Muscle layer of duodenum (tissue), 2 donors: ENCODE data around the gene SLCO4A1.

Experiments used
- H3K27ac ChIP-seq: one replicate; pipeline ENCODE4 v1.7.0; 2013; ENCODE audit warnings: mild to moderate bottlenecking, low read length
- H3K27me3 ChIP-seq: one replicate; pipeline ENCODE4 v1.7.0; 2013; ENCODE audit warnings: low read depth, mild to moderate bottlenecking, control low read depth, low read length
- H3K36me3 ChIP-seq, 2 donors: one replicate each; pipeline ENCODE4 v1.7.0; 2013; ENCODE audit warnings: low read length in 2 of 2, control low read depth in 1 of 2, mild to moderate bottlenecking in 1 of 2; ENCODE audit not compliant: insufficient read depth in 2 of 2, control insufficient read depth in 1 of 2
- H3K4me1 ChIP-seq, 2 donors: one replicate each; pipeline ENCODE4 v1.7.0; 2013; ENCODE audit warnings: low read length in 2 of 2, mild to moderate bottlenecking in 2 of 2, control low read depth in 1 of 2, moderate library complexity in 1 of 2; ENCODE audit not compliant: insufficient read depth in 2 of 2, control insufficient read depth in 1 of 2
- H3K4me3 ChIP-seq, 2 donors: one replicate each; pipeline ENCODE4 v1.7.0; 2013; ENCODE audit warnings: low read length in 2 of 2, low read depth in 1 of 2, mild to moderate bottlenecking in 1 of 2
- H3K9me3 ChIP-seq, 2 donors: one replicate each; pipeline ENCODE4 v1.7.0; 2013; ENCODE audit warnings: low read length in 2 of 2, control low read depth in 1 of 2, mild to moderate bottlenecking in 1 of 2; ENCODE audit not compliant: control insufficient read depth in 1 of 2
- donor health status: healthy.

The SLCO4A1 gene

DNA sequence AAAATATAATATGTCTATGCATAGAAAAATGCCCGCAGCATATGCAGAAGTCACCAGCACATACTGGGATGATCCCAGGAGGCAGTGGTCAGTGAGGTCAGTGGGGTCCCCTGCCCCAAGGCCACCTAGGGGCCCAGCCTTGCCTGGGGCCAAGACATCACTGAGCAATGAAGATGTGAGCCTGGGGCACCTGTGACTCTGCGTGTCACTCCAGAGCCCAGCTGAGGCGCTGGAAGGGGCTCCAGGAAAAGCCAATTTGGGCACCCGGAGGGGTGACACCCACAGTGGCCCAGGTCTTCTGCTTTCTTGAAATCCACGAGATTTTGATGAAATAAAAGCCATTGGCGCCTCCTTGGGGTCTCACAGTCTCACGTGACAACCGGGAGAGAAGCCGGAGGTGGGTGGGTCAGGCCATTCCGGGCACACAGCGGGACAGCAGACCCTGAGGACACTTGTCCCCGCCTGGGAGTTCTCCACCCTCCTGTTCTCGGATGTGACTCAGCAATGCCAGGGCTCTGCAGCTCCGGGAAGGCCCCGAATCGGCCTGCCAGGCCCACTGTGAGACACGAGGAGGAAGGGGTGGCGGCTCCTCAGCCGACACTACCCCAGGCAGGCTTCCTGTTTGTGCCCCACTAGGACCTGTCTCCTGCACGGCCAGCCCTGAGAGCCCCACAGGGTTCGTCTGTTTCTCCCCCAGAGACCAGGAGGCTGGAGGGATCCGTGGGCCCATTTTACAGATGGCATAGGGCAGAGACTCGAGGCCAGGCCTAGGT, 24.4 kb upstream of the SLCO4A1 start:
- H3K27me3 ChIP-seq = no peaks in the 10 kb centered on the region
- H3K4me3 ChIP-seq = no peak overlapping the region
- no peaks in the 10 kb centered on the region for H3K9me3 ChIP-seq
- peak overlapping the region; percentile 56 for H3K27ac ChIP-seq
- peaks cover under 1 to 3% of the 10 kb centered on the region in 2 donors for H3K4me1 ChIP-seq
- H3K36me3 ChIP-seq = no peaks in the 10 kb centered on the region

DNA sequence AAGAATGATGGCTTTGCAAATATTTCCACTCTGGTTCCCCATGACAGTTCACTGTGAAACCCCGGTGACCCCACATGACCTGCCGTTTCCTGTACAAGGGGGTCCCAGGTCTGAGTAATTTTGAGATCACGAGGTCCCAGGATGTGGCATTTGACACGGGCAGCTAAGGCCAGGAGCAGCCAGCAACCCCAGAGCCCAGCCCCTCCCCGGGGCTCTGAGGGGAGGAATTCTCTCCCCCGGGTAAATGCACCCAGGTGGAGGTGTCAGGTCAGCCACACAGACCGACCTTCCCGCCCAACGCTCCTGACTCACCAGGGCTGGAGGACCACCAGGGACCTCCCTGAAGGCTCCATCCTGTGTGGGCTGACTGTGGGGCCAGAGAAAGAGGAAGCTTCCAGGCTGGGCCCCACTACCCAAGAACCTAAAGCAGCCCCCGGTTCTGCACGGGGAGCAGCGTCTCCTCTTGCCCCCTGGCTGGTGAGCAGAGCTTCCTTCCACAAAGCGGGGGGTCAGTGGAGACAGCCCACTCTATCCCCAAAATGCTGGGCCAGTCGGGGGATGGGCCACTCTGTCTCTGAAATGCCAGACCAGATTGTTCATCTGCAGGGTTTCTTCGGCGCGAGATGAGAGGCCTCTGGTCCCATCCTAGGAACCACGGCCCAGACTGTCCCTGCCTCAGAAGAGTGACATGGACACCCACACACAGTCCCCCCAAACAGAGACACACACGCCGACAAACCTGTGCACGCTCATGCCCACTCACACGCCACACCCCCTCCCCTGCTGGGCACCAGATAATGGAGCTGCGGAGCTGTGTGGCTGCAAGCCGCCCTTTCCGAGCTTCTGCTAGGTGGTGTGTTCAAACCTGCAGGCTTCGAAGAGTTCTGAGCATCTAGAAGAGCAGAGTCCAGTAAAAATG, 23.4 kb upstream of the SLCO4A1 start:
- H3K4me1 ChIP-seq = peaks cover 10 to 11% of the 10 kb centered on the region in 2 donors
- H3K27me3 ChIP-seq = no peaks in the 10 kb centered on the region
- no peak overlapping the region for H3K27ac ChIP-seq
- no peaks in the 10 kb centered on the region for H3K36me3 ChIP-seq
- no peak overlapping the region for H3K4me3 ChIP-seq
- no peaks in the 10 kb centered on the region for H3K9me3 ChIP-seq

DNA sequence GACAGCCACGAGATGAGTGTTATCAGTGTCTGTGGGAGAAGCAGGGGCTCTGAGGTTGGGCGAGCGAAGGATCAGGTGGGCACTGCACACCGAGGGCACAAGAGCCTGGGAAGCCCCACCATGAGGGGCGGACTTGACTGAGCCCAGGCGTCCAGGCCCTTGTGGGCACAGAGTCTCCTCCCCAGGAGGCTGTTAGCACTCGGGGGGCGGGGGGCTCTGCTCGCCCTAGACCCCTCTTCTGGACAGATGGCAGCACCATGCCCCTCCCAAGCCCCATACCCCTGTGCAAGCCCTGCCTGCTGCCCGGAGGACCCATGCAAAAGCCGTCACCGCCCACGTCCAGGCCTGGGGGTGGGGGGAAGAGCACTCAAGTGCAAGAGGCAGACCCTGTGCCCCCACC, 21.7 kb upstream of the SLCO4A1 start:
- Histone ChIP-seq H3K4me3 (no peak overlapping the region), H3K4me1 (peaks cover 11 to 17% of the 10 kb centered on the region in 2 donors), H3K36me3 (no peaks in the 10 kb centered on the region), H3K27ac (no peak overlapping the region), H3K9me3 (no peaks in the 10 kb centered on the region), H3K27me3 (no peaks in the 10 kb centered on the region)

DNA sequence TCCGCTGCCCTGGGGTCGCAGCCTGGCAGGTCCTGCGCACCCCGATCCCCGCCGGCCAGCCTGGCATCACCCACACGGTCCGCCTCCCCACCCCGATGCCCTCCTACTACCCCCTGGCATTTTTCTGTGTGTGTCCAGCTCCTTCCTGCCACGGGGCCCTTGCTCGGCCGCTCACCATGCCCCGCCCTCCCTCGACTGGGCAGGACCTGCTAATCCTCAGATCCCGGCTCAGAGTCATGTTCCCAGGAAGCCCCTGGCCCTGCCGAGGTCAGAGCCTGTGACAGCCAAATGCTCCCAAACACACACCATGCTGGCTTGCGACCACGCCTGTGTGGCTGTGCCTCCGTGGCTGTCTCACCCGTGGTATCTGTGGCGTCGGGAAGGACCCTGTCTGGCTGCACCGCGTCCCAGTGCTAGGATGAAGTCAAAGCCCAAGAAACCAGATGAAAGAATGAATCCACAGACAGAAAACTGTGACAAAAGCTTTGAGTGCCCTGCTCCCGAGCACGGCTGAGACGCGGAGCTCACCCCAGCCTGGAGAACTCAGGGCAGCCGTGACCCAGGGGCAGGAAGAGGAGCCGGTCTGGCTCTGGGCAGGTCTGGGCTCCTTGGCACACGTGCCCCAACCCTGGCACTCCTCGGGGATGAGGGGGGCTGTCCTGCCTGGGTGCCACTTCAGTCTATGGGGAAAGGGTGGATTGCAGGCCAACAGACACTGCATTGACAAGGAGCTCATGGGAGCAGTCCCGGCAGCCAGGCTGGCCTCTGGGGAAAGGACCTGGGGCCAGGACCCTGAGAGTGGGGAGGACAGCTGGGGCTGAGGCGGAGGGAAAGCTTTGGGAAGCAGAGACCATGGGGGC, 20.8 kb upstream of the SLCO4A1 start:
- Histone ChIP-seq H3K4me1 (peaks cover 11 to 17% of the 10 kb centered on the region in 2 donors), H3K27ac (no peak overlapping the region), H3K27me3 (no peaks in the 10 kb centered on the region), H3K4me3 (no peak overlapping the region), H3K9me3 (no peaks in the 10 kb centered on the region), H3K36me3 (no peaks in the 10 kb centered on the region)

DNA sequence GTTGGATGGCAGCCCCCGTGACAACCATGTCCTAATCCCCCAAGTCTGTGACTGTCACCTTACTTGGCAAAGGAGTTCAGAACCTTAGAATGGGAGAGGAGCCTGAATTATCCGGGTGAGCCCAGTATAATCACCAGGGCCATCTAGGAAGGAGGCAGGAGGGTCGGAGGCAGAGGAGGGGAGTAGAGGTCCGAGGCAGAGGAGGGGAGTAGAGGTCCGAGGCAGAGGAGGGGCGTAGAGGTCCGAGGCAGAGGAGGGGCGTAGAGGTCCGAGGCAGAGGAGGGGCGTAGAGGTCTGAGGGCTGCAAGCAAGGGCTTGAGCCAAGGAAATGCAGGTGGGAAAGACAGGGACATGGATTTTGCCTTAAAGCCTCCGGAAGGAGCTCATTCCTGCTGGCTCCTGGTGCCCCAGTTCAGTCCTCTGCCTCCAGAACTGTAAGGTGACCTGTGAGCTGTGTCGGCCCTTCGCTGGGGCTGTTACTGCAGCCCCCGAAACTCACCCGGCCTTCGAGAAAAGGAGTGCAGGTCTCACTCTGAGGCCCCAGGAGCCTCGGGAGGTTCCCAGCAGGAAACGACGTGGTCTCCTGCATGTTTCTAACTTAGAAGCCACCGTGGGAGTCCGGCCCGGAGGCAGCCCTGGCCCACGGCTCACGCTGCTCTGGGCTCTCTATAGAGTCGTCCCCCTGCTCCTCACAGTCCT, 20.0 kb upstream of the SLCO4A1 start:
- Histone ChIP-seq H3K4me1 (peaks cover 11 to 17% of the 10 kb centered on the region in 2 donors), H3K27ac (peak overlapping the region; percentile 94), H3K27me3 (no peaks in the 10 kb centered on the region), H3K36me3 (no peaks in the 10 kb centered on the region), H3K4me3 (no peak overlapping the region), H3K9me3 (no peaks in the 10 kb centered on the region)

DNA sequence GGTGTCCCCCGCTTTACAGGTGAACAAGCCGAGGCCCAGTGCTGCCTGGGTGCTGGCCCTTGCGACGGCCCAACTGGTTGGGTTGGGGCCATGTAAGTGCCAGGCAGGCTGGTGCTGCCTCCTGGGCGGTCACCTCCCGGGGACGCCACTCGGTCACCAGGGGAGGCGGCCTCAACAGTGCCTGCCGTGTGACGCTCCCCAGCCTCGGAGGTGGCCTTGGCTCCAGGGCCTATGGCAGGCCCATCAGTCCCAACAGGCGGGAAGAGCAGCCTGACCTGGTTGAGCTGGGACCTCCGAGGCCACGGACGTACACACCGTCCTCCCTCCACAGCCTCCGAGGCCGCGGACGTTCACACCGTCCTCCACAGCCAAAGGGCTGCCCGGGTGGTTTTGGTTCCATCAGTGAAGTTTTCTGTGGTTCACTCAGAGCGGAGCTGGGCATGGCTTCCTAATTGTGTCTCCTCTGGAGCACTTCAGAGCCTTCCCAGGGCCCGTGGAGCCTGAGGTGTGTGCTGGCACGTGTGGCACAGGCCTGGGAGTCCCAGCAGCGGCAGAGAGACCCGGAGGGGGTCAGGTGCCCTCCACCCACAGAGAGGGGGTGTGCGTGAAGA, 19.3 kb upstream of the SLCO4A1 start:
- H3K9me3 ChIP-seq = no peaks in the 10 kb centered on the region
- peak overlapping the region; percentile 94 for H3K27ac ChIP-seq
- no peaks in the 10 kb centered on the region for H3K36me3 ChIP-seq
- H3K27me3 ChIP-seq = no peaks in the 10 kb centered on the region
- peaks cover 11 to 17% of the 10 kb centered on the region in 2 donors for H3K4me1 ChIP-seq
- no peak overlapping the region for H3K4me3 ChIP-seq

DNA sequence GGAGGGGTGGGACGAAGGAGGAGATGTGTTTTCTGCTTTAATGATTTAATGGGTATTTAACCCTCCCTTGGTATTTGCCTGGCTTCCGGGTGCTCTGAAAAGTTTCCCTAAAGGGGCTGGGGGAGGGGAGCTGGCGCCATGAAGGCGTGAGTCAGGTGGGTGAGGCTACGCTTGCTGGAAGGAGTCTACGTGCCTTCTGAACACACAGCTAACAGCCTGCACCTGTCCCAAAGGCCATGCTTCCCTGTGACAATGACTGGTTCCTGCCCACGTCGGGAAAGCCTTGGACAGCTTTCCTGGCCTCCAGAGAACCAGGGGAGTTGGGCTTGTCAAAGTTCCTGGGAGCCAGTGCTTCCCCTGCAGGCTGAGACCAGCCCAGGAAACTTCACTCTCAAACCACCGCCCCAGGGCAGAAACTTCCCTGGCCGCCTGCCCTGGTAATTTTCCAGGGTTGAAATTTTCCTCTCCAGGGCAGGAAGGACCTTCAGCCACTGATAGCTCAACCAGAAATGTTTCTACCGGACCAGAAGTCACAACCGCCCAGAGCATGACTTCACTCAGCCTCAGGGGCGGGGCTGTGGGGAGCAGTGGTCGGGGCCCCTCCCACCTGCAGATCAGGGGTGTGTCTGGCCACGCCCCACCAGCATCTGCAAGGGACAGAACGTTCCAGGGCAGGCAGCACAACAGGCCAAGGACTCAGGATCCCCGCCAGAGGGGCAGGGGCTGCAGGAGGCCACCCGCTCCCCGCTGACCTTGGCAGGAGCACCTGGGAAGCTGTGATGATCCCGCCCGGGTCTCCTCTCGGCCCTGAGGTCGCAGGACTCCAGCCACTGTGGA, 18.6 kb upstream of the SLCO4A1 start:
- Histone ChIP-seq H3K4me1 (peaks cover 17% of the 10 kb centered on the region in 2 donors), H3K27me3 (no peaks in the 10 kb centered on the region), H3K27ac (peak overlapping the region; percentile 94), H3K4me3 (peak overlapping the region in 1 of 2 donors; percentile 28), H3K9me3 (no peaks in the 10 kb centered on the region), H3K36me3 (no peaks in the 10 kb centered on the region)

DNA sequence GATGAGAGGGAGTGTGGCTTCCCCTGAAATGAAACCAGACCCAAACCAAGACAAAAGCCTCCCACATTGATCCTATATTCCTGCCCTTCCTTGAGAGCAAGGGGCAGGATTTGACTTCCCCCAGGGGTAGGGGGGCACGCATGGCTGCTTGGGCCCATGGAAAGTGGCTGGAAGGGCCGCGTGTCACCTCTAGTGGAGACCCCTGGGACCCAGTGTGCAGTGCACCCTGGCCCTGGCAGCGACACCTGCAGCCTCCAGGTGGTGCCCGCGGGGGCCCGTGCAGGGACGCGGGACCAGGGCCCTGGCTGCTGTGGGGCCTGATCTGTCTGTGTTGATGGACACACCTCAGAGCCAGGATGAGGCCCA, 18.0 kb upstream of the SLCO4A1 start:
- Histone ChIP-seq H3K27me3 (no peaks in the 10 kb centered on the region), H3K9me3 (no peaks in the 10 kb centered on the region), H3K4me1 (peaks cover 17% of the 10 kb centered on the region in 2 donors), H3K27ac (peak overlapping the region; percentile 94), H3K36me3 (no peaks in the 10 kb centered on the region), H3K4me3 (no peak overlapping the region)

DNA sequence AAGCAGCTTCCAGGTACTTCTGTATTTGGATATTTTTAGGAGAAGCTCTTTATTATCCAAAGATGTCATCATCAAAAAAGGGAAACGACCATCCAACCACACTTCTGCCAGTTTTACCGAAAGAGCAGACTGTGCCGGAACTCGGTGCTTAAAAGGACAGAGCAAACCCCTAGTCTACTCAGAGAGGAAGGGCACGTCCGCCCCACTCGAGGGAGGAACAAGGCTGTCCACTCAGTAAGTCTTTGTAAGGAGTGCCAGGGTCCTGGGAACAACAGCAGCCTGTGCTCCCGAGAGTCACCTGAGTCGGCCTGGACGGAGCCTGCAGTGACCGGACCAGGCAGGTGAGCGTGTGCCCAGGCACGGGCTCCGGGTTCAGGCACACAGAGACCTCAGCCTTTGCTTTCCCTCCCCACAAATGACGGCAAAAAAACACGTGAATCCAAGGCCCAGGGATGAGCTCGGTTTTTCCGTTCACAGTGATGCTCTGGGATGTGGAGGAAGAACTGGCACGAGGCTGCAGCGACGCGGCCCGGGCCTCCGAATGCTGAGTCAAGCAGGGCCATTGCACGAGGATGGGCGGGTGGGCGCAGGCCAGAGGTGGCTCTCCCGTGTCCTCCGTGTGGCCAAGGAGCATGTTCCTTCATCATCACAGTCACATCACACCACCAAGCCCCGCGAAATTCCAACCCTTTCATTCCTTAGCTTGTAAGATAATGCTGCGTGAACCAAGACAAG, 17.4 kb upstream of the SLCO4A1 start:
- no peaks in the 10 kb centered on the region for H3K9me3 ChIP-seq
- H3K27ac ChIP-seq = peak overlapping the region; percentile 94
- H3K4me1 ChIP-seq = peaks cover 17% of the 10 kb centered on the region in 2 donors
- no peaks in the 10 kb centered on the region for H3K27me3 ChIP-seq
- H3K36me3 ChIP-seq = no peaks in the 10 kb centered on the region
- no peak overlapping the region for H3K4me3 ChIP-seq
